Activated CD4-positive, alpha-beta T cell treated with anti-CD3 and anti-CD28 coated beads, Interleukin-10, Interleukin-2, amounts not matched to agents 100 ng/mL and 50 ng/mL, durations not matched to agents 16 hours and 8 hours (primary cell): ENCODE results near the gene GTF2A1.
A peak's percentile ranks its signal among the peaks of the same experiment; 100 is the strongest.
"Not testable (repeated sequence)": the region's sequence is repeated elsewhere in the genome, so short reads cannot be mapped to it uniquely, and the experiment has no call there.

Experiments used
- DNase-seq: peaks from one replicate; pipeline ENCODE4 v3.0.0-alpha.2; 2020

The GTF2A1 gene

DNA sequence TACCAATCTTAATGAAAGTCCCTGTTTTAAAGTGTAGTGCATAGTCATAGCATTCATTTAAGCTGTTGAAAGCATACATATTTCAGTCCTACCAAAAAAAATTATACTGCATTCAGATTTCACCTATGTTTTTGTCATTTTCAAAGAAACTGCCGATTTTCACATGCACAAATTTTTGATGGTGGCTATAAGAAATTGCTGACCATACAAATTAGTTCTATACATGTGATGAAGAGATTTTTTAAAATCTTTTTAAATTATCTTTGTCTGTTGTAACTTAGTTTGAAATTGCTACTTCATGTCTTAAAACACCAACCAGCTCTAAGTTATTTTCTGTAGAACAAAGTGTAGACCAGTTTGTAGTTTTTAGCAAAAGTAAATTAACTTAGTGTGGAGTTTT, 3.5 kb upstream of the GTF2A1 start:
- DNase-seq = no peak

GRCh38 chr14:81223788-81224187, 3.0 kb upstream of the GTF2A1 start:
- DNase-seq = not testable (repeated sequence)

DNA sequence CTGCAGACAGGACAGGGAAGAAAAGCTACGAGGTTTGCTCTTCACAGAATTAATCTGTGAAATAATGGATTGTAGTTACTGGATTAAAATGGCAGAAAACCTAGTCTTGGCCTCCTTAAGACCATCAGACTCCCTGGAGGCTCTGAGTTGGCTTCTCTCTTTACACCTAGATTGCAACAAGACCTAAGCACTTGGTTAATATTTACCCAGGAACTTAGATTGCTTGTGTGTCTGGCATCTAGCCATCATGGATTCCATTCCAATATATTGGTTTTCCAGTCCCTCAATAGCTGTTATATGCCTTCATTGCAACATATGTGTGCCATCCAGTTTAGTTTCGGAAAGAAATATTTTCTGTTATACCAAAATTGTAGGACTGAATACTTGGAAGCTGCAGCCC, 1.9 kb upstream of the GTF2A1 start:
- no peak for DNase-seq

DNA sequence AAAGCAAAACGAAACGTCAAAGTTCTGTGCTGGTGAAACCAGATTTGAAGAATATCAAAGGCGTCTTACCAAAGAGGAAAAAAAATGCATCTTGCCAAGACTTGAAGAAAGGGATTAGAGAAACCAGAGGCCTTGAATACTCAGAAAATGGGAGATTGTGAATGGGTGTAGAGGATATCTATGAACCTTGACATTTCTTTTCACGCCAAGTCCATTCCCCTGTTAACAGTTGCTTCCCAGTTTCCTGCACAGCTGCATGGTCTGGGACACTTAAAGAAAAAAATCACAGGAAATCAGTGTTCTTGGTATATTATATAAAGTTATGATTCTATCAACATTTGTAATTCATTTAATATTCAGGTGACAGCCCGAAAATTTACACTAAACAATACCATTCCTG, 1.4 kb upstream of the GTF2A1 start:
- no peak for DNase-seq

DNA sequence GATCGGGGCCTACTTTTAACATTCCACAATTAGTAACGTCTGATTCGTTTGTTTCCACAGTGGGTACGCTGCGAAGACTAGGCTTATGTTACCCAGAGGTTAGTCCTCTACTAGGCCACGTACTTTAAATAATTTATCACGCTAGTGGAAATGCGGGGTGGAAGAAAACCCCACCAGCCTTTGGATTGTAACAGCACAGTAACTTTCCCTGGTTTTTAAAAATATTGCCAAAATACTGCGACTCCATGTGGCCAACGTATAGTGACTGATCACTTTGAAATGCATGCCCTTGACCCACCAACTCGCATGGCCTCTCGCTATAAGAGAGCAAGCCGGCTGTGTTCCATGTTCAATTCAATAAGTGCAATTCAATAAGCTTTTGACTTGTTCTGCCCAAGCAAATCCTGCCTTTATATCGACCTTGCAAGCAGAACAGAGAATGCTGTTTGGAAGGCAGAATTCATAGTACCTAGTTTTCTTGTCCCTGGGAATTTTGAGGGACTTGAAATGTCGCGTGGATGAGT, 882 bp upstream of the GTF2A1 start:
- no peak for DNase-seq

- DNase-seq = no peak
Measured at GRCh38 chr14:81220580-81220829, 254 bp downstream of the GTF2A1 start.

GRCh38 chr14:81219759-81220579, 790 bp downstream of the GTF2A1 start:
- DNase-seq = peak; percentile 39

DNA sequence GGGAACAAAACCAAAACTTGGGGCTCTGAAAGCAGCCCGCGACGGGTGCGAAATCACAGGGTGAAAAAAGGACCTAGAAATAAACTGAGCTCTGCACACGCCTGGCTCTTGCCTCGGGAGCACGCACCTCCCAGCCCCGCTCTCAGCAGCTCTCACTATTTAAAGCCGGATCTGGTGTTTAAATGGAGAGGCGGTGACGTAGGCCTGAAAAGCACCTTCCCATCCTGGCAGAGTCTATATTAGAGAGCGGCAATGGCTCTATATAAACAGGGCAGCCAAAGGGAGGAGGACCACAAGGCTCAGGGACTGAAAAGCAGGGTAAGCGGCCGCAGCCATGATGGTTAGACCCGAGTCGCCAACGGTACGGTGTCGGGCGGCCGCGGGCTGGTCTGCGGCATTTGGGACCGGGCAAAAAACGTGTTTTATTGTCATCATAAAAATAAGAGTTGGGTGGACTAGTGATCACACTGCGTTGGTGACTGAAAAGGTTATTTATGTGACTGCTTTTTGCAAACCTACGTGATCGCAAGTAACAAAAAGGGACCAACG, 1.5 kb downstream of the GTF2A1 start:
- peak; percentile 97 for DNase-seq

- peak; percentile 28 for DNase-seq
Measured at GRCh38 chr14:81211844-81212243, 8.9 kb downstream of the GTF2A1 start.

DNA sequence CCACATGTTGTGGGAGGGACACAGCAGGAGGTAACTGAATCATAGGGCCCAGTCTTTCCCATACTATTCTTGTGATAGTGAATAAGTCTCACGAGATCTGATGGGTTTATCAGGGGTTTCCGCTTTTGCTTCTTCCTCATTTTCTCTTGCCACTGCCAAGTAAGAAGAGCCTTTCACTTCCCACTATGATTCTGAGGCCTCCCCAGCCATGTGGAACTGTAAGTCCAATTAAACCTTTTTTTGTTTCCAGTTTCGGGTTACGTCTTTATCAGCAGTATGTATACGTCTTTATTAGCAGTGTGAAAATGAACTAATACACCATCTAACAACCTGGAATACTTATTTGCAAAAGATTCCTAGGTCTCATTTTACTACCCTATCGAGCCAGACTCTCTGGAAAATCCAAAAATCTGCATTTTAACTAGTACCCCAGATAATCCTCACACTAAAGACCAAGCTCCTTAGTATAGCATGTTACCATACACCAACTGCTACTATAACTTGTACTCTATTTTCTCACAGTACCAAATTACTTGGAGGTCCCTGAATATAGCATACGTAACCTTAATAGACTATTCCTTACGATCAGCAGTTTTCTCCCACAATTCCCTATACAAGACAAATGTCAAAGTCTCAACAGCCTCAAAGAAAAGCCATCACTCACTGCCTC, 11.5 kb downstream of the GTF2A1 start:
- no peak for DNase-seq

DNA sequence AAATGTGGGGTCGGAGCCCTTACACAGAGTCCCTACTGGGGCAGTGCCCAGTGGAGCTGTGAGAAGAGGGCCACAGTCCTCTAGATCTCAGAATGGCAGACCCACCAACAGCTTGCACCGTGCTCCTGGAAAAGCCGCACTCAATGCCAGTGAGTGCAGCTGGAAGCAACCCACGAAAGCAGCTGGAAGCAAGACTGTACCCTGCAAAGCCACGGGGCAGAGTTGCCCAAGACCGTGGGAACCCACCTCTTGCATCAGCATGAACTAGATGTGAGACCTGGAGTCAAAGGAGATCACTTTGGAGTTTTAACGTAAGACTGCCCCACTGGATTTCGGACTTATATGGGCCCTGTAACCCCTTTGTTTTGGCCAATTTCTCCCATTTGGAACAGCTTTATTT, 12.3 kb downstream of the GTF2A1 start:
- DNase-seq = no peak

DNA sequence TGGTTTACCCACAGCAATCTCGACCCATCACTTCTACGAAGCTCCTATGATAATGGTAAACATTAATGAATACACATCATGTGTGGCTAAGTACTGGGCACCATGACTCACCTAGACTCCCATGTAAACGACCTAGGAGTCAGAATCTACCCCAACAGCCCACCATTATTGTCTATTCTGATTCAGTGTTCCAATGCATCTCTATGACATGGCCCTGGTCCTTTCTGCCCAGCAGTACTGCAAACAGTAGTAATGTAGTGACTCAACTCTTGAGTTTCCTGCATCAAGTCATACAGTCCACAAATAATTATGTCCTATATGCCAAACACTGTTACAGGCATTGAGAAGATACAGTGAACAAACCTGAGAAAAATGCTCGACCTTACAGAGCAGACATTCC, 14.6 kb downstream of the GTF2A1 start:
- DNase-seq = peak; percentile 37

- no peak for DNase-seq
Measured at GRCh38 chr14:81205639-81206038, 15.1 kb downstream of the GTF2A1 start.

- peak; percentile 34 for DNase-seq
Measured at GRCh38 chr14:81200054-81200453, 20.7 kb downstream of the GTF2A1 start.

DNA sequence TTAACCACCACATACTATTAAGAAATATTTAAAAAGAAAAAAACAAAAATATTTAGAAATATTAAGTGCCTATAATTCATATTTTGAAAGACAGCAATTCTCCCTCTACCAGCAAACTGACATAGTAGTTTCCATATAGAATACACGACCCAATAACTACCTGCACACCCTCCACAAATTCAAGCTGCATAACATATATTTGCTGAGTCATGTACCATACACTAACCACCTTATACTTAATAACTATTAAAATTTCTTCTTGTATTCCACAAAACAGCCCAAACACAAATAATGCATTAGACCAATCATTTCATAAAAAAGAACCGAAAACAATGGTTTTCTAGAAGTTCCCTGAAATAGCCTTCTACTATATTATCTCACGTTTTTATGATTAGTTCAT, 21.7 kb downstream of the GTF2A1 start:
- no peak for DNase-seq

DNA sequence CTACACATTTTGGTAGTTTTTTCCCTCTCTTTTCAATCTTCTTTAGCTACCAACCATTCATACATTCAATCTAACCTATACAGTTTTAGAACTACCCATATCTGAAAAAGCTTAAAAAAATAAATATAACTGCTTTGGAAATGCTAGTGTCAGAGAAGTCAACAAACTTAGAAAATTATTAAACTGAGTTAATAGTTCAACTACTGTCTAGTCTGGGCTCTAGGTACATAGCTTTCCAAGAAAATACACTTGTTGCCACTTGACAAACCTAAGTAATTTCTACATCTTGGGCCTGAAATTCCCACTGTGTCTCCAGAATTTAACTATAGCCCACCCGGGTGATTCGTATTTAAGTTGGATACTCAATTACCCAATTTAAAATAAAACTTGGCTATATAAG, 22.1 kb downstream of the GTF2A1 start:
- no peak for DNase-seq

DNA sequence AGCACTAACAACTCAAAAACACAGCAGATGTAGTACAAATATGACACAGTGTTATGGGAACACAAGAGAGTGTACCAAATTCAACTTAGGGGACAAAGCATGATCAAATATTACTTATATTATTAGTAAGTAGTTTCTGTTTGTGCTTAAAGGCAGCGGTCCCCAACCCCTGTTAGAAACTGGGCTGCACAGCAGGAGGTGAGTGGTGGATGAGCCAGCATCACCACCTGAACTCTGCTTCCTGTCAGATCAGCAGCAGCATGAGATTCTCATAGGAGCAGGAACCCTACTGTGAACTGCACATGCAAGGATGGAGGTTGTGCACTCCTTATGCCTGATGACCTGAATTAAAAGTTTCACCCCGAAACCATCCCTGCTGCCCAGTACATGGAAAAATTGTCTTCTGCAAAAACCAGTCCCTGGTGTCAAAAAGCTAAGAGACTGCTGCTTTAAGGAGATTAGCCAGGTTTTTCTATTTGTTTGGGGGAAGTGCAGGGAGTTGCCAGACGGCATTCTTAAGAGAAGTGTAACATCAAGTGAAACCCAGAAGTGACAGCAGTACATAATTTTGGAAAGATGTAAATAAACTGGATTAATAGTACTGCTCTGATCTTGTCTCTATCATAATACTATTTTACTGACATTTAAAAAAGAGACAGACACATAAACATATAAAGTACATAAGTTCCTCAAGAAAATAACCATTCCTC, 26.7 kb downstream of the GTF2A1 start:
- peak; percentile 66 for DNase-seq

DNA sequence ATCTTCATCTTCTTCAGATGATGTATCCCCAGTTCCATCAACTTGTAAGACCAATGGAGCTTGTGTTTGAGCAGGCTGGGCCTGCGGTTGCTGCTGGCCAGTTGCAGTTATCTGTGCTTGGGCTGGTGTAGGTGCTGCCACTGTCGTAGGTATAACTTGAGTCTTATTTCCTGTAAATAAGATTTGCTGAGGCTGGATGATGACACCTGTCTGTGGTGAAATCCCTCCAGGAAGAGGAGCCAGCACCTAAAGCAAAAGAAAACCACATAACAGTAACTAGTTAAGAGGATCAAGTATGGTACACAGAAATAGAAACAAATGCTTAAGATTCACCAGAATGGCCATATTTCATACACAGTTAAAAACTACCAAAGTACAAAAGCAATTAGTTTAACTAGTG, 28.2 kb downstream of the GTF2A1 start:
- DNase-seq = peak; percentile 44

- DNase-seq = no peak
Measured at GRCh38 chr14:81187832-81188522, 32.8 kb downstream of the GTF2A1 start.

GRCh38 chr14:81179631-81180030, 41.1 kb downstream of the GTF2A1 start:
- no peak for DNase-seq

- peak; percentile 15 for DNase-seq
Measured at GRCh38 chr14:81178063-81178462, 42.7 kb downstream of the GTF2A1 start.

GRCh38 chr14:81177225-81177624, 43.5 kb downstream of the GTF2A1 start:
- DNase-seq = no peak

- no peak for DNase-seq
Measured at GRCh38 chr14:81176241-81176640, 44.5 kb downstream of the GTF2A1 start.
